ENCODE results near the gene ZBTB14.

GRCh38 chr18:5253910-5254309, 41.6 kb downstream of the ZBTB14 start:
- TF ChIP-seq CTCF (IDR thresholded peaks at IDR 0.05; ENCODE audit: insufficient read depth, low read depth, low read length): no peak
- no peak for TF ChIP-seq EZH2 (IDR thresholded peaks at IDR 0.05; ENCODE audit: insufficient read depth, low read length)

Measured in astrocyte (in vitro differentiated cells and primary cell).